HCT116 (cell line): Measurements from ENCODE around the gene NFKB2. TPM values are rescaled to one million over a fixed set of nuclear protein-coding genes. Genes with fewer than 3 reads are reported as not detected.

Experiments
- ATAC-seq: fragments of 200-7000 bp; cut with Tn5 transposase; 2 replicates; pipeline ENCODE4 v1.9.1; 2020; ENCODE audit warnings: mild to moderate bottlenecking, moderate library complexity
- BruUV-seq: library from RNA; stranded (reverse); fragments of 400-500 nt; replicated peaks from 2 replicates; lab custom pipeline; 2021; lab: Mats Ljungman, UMichigan
- CTCF ChIA-PET: fragments of 300-600 bp; sonication (Branson Sonifier 250); formaldehyde crosslinking; loops from one replicate; lab custom pipeline; 2021; ENCODE audit warnings: antibody characterized with exemption; lab: Charles Lee
- POLR2A ChIA-PET: fragments of 300-600, 350-600 bp; sonication (Branson Sonifier 250); formaldehyde crosslinking; loops from one replicate; lab custom pipeline; 2021; ENCODE audit warnings: antibody characterized with exemption; lab: Charles Lee
- RAD21 ChIA-PET, 2 experiments: fragments of 300-600 bp; sonication (Branson Sonifier 250); formaldehyde crosslinking; loops; one replicate each; lab custom pipeline; 2023; ENCODE audit warnings: low total read pairs in 2 of 2; ENCODE audit not compliant: uncharacterized antibody in 2 of 2, unreplicated experiment in 2 of 2, low non-redundant PET in 1 of 2; lab: Charles Lee
- DNase-seq: peaks from one replicate; pipeline ENCODE4 v3.0.0-alpha.2; 2010; ENCODE audit warnings: low read depth, low spot score
- H2AFZ ChIP-seq: fragments of 200-600 bp; shearing (Covaris generic), sonication (generic); 2 replicates; pipeline ENCODE4 v1.6.1; 2017; ENCODE audit warnings: low read depth, mixed run types, mixed read lengths, antibody characterized with exemption, low read length; ENCODE audit not compliant: poor library complexity, severe bottlenecking
- H3K27ac ChIP-seq: 2 replicates; pipeline ENCODE4 v1.5.1; 2012; ENCODE audit warnings: low read depth, low read length
- H3K27me3 ChIP-seq: fragments of 200-600 bp; sonication (generic); 2 replicates; pipeline ENCODE4 v1.6.1; 2016; ENCODE audit warnings: mixed run types, low read length, mixed read lengths; ENCODE audit not compliant: insufficient read depth
- H3K36me3 ChIP-seq, 2 experiments: fragments of 200-500 bp in 1 of 2; fragments of 200-600 bp in 1 of 2; sonication (Bioruptor generic) in 1 of 2; sonication (generic) in 1 of 2; 2 replicates each; pipeline versions ENCODE4 v1.5.1 to v1.6.1; 2014 to 2016; ENCODE audit warnings: low read length in 2 of 2, inconsistent platforms in 1 of 2, mixed read lengths in 1 of 2, mixed run types in 1 of 2; ENCODE audit not compliant: insufficient read depth in 2 of 2, control insufficient read depth in 1 of 2
- H3K4me1 ChIP-seq, 2 experiments: fragments of 200-600 bp in 1 of 2; sonication (generic) in 1 of 2; 2 replicates each; pipeline versions ENCODE4 v1.5.1 to v1.6.1; 2012 to 2017; ENCODE audit warnings: low read length in 2 of 2, inconsistent platforms in 1 of 2, mild to moderate bottlenecking in 1 of 2, mixed read lengths in 1 of 2, mixed run types in 1 of 2, moderate library complexity in 1 of 2; ENCODE audit not compliant: insufficient read depth in 2 of 2, control insufficient read depth in 1 of 2
- H3K4me2 ChIP-seq: fragments of 200-600 bp; sonication (generic); 2 replicates; pipeline ENCODE4 v1.6.1; 2017; ENCODE audit warnings: mixed run types, low read length, mixed read lengths
- H3K4me3 ChIP-seq, 2 experiments: fragments of 200-600 bp in 1 of 2; sonication (generic) in 1 of 2; replicated peaks in 1 of 2; 2 replicates each; pipeline ENCODE4 v1.5.1; 2011 to 2016; ENCODE audit warnings: low read length in 2 of 2, control low read depth in 1 of 2, low read depth in 1 of 2, mild to moderate bottlenecking in 1 of 2, mixed read lengths in 1 of 2, mixed run types in 1 of 2
- H3K79me2 ChIP-seq: fragments of 200-600 bp; sonication (generic); 2 replicates; pipeline ENCODE4 v1.6.1; 2017; ENCODE audit warnings: mild to moderate bottlenecking, mixed run types, low read length, moderate library complexity, mixed read lengths; ENCODE audit not compliant: insufficient read depth
- H3K9ac ChIP-seq: fragments of 200-600 bp; sonication (generic); 2 replicates; pipeline ENCODE4 v1.6.1; 2016; ENCODE audit warnings: low read length, mixed read lengths
- H3K9me2 ChIP-seq: fragments of 200-600 bp; sonication (generic), shearing (Covaris generic); 2 replicates; pipeline ENCODE4 v1.6.1; 2017; ENCODE audit warnings: mixed run types, mild to moderate bottlenecking, moderate library complexity; ENCODE audit not compliant: insufficient read depth
- H3K9me3 ChIP-seq, 2 experiments: fragments of 200-500 bp in 1 of 2; fragments of 200-600 bp in 1 of 2; sonication (Bioruptor generic) in 1 of 2; sonication (generic) in 1 of 2; 2 replicates each; pipeline ENCODE4 v1.6.1; 2014 to 2017; ENCODE audit warnings: low read length in 2 of 2, mixed read lengths in 2 of 2, inconsistent platforms in 1 of 2, low read depth in 1 of 2, mild to moderate bottlenecking in 1 of 2, mixed run types in 1 of 2, moderate library complexity in 1 of 2; ENCODE audit not compliant: control insufficient read depth in 1 of 2, insufficient read depth in 1 of 2
- H4K20me1 ChIP-seq: fragments of 200-600 bp; sonication (generic), shearing (Covaris generic); 2 replicates; pipeline ENCODE4 v1.6.1; 2017; ENCODE audit warnings: mixed run types, mild to moderate bottlenecking, moderate library complexity; ENCODE audit not compliant: insufficient read depth
- CBX3 ChIP-seq: IDR thresholded peaks from 2 replicates; pipeline ENCODE4 v1.6.1; 2012; ENCODE audit warnings: low read depth
- EGR1 ChIP-seq: IDR thresholded peaks from 2 replicates; pipeline ENCODE4 v1.6.1; 2012; ENCODE audit warnings: low read depth
- EZH2 ChIP-seq: fragments of 200-600 bp; sonication (generic); IDR thresholded peaks from 2 replicates; pipeline ENCODE4 v1.6.1; 2017; ENCODE audit warnings: antibody characterized with exemption, mixed run types
- EZH2phosphoT487 ChIP-seq: fragments of 200-600 bp; IDR thresholded peaks from 2 replicates; pipeline ENCODE4 v1.6.1; 2018; ENCODE audit warnings: antibody characterized with exemption, borderline replicate concordance
- FOSL1 ChIP-seq: IDR thresholded peaks from 2 replicates; pipeline ENCODE4 v1.6.1; 2012; ENCODE audit warnings: low read depth
- RAD21 ChIP-seq: IDR thresholded peaks from 2 replicates; pipeline ENCODE4 v1.6.1; 2012; ENCODE audit warnings: low read depth, mild to moderate bottlenecking
- SIN3A ChIP-seq: IDR thresholded peaks from 2 replicates; pipeline ENCODE4 v1.6.1; 2012; ENCODE audit warnings: low read depth
- SRF ChIP-seq: IDR thresholded peaks from 2 replicates; pipeline ENCODE4 v1.6.1; 2012; ENCODE audit warnings: low read depth
- TCF7L2 ChIP-seq: IDR thresholded peaks from 2 replicates; pipeline ENCODE4 v1.7.0; 2011; ENCODE audit warnings: borderline replicate concordance, inconsistent platforms; ENCODE audit not compliant: insufficient read depth, insufficient read length; ENCODE audit errors: extremely low read depth
- ZFX ChIP-seq: fragments of 450-650 bp; IDR thresholded peaks from 2 replicates; pipeline ENCODE4 v1.6.1; 2017
- ZNF274 ChIP-seq: fragments of 200-500 bp; sonication (Bioruptor generic); IDR thresholded peaks from 2 replicates; pipeline ENCODE4 v1.6.1; 2014; ENCODE audit warnings: mild to moderate bottlenecking, low read depth, low read length, inconsistent platforms
- intact Hi-C: fragments of 100-400 bp; cut with micrococcal nuclease; formaldehyde crosslinking; loops from 2 replicates; pipeline ENCODE4 v1.10.0; 2022
- total RNA-seq: library from RNA; stranded (reverse); gene quantifications from one replicate; pipeline ENCODE4 v1.2.1, GENCODE V29; 2021; ENCODE audit not compliant: unreplicated experiment
- TF ChIP-seq, protein P1 (sequence below): IDR thresholded peaks from 2 replicates; pipeline ENCODE4 v1.6.1; 2012
- TF ChIP-seq, protein P2 (sequence below): IDR thresholded peaks from 2 replicates; pipeline ENCODE4 v1.6.1; 2012; ENCODE audit warnings: low read depth

NFKB2 gene
- total RNA-seq, 1 experiment from 2014 or later: 115 TPM

DNA sequence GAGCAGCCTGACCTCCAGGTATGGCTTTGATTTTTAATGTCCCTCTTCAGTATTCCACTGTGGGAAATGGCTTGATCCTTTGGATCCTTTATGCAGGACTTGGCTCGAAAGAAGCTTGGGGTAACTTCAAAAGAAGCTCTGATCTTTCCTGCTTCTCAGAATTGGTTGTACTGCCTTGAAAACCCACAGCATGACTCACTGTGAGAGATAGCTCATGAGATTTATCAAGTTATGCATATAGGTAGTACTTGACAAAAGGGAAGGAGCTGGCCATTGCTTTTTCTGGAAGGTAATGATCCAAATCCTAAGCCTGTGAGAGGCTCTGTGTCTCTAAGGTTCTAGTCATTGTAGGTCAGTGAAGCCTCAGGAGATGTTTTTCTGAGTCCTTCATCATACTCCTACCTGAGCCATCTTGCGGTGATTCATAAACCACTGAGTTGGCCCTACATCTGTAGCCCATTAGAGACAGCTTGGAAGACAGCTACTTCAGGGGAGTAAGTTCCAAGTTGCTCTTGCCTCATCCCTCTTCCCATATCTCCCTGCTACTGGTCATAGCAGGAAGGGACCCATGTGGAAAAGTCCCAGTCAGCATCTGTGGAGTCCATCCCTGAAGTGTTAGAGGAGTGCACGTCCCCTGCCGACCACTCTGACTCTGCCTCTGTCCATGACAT is 36.7 kb upstream of the NFKB2 start:
- Histone ChIP-seq H3K4me1 (no peaks in the 10 kb centered on the region), H3K9ac (no peak overlapping the region), H3K36me3 (peaks cover 40 to 51% of the 10 kb centered on the region in 2 experiments), H3K27me3 (no peaks in the 10 kb centered on the region), H3K27ac (no peak overlapping the region), H2AFZ (no peak overlapping the region), H3K9me2 (no peaks in the 10 kb centered on the region), H3K4me3 (no peak overlapping the region), H3K9me3 (no peaks in the 10 kb centered on the region), H4K20me1 (no peaks in the 10 kb centered on the region), H3K4me2 (no peak overlapping the region), H3K79me2 (no peaks in the 10 kb centered on the region)
- DNase-seq (no peak), ATAC-seq (no peak)
- intact Hi-C loops: no loop called here
- no TSS peak for BruUV-seq
- no peak for TF ChIP-seq TCF7L2
- TF ChIP-seq SRF: no peak
- TF ChIP-seq CBX3: no peak
- TF ChIP-seq FOSL1: no peak
- no peak for TF ChIP-seq SIN3A
- TF ChIP-seq, protein P1, sequence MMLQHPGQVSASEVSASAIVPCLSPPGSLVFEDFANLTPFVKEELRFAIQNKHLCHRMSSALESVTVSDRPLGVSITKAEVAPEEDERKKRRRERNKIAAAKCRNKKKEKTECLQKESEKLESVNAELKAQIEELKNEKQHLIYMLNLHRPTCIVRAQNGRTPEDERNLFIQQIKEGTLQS: no peak
- TF ChIP-seq RAD21: no peak
- TF ChIP-seq, protein P2, sequence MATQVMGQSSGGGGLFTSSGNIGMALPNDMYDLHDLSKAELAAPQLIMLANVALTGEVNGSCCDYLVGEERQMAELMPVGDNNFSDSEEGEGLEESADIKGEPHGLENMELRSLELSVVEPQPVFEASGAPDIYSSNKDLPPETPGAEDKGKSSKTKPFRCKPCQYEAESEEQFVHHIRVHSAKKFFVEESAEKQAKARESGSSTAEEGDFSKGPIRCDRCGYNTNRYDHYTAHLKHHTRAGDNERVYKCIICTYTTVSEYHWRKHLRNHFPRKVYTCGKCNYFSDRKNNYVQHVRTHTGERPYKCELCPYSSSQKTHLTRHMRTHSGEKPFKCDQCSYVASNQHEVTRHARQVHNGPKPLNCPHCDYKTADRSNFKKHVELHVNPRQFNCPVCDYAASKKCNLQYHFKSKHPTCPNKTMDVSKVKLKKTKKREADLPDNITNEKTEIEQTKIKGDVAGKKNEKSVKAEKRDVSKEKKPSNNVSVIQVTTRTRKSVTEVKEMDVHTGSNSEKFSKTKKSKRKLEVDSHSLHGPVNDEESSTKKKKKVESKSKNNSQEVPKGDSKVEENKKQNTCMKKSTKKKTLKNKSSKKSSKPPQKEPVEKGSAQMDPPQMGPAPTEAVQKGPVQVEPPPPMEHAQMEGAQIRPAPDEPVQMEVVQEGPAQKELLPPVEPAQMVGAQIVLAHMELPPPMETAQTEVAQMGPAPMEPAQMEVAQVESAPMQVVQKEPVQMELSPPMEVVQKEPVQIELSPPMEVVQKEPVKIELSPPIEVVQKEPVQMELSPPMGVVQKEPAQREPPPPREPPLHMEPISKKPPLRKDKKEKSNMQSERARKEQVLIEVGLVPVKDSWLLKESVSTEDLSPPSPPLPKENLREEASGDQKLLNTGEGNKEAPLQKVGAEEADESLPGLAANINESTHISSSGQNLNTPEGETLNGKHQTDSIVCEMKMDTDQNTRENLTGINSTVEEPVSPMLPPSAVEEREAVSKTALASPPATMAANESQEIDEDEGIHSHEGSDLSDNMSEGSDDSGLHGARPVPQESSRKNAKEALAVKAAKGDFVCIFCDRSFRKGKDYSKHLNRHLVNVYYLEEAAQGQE: no peak
- no peak for TF ChIP-seq ZFX
- TF ChIP-seq ZNF274: no peak
- TF ChIP-seq EGR1: no peak
- TF ChIP-seq EZH2: no peak
- TF ChIP-seq EZH2phosphoT487: no peak
- ChIA-PET CTCF (interaction anchor here (15.1 kb wide), 1 partner anchor 129 kb away, joined by 625 read pairs; the partner anchor contains the start of gene ELOVL3), POLR2A (no interaction called here), RAD21 (no interaction called here)
